Small intestine (tissue), 16 donors: Measurements from ENCODE around the gene PIGS. TPM values are rescaled to one million over a fixed set of nuclear protein-coding genes. Genes with fewer than 3 reads are reported as not detected.

Source experiments
- DNase-seq, 2 donors: peaks; one replicate each; pipeline versions ENCODE4 v3.0.0 to v3.0.0-alpha.2; 2013
- FAIRE-seq: peaks from 2 replicates; lab custom pipeline; 2012; peaks lifted over from hg19 to GRCh38; lab: Jason Lieb, UNC
- H3K27ac ChIP-seq, 3 donors: one replicate each; pipeline ENCODE4 v1.5.1; 2013; ENCODE audit warnings: low read length in 2 of 3, mild to moderate bottlenecking in 2 of 3, control low read depth in 1 of 3, inconsistent platforms in 1 of 3, low read depth in 1 of 3, moderate library complexity in 1 of 3
- H3K27me3 ChIP-seq, 3 donors: one replicate each; pipeline ENCODE4 v1.6.1; 2013; ENCODE audit warnings: low read length in 3 of 3, inconsistent platforms in 1 of 3; ENCODE audit not compliant: control insufficient read depth in 3 of 3, insufficient read depth in 3 of 3
- H3K36me3 ChIP-seq, 3 donors: one replicate each; pipeline ENCODE4 v1.6.1; 2013; ENCODE audit warnings: low read length in 3 of 3, inconsistent platforms in 1 of 3, low read depth in 1 of 3, mild to moderate bottlenecking in 1 of 3, moderate library complexity in 1 of 3; ENCODE audit not compliant: control insufficient read depth in 3 of 3, insufficient read depth in 2 of 3
- H3K4me1 ChIP-seq, 3 donors: one replicate each; pipeline ENCODE4 v1.6.1; 2013; ENCODE audit warnings: low read length in 2 of 3, inconsistent platforms in 1 of 3, low read depth in 1 of 3, mild to moderate bottlenecking in 1 of 3, moderate library complexity in 1 of 3; ENCODE audit not compliant: control insufficient read depth in 3 of 3, insufficient read depth in 2 of 3
- H3K4me3 ChIP-seq, 3 donors: one replicate each; pipeline ENCODE4 v1.5.1; 2013; ENCODE audit warnings: low read length in 3 of 3, control low read depth in 1 of 3, inconsistent platforms in 1 of 3, low read depth in 1 of 3, mild to moderate bottlenecking in 1 of 3, moderate library complexity in 1 of 3
- H3K9me3 ChIP-seq, 2 donors: one replicate each; pipeline ENCODE4 v1.6.1; 2013; ENCODE audit warnings: low read depth in 1 of 2, low read length in 1 of 2; ENCODE audit not compliant: control insufficient read depth in 2 of 2, insufficient read depth in 1 of 2
- WGBS, 3 donors: extraction: QIAGEN DNeasy Blood & Tissue Kit; methylation state at CpG; one replicate each; pipeline ENCODE4 v1.1.7; 2013; 5-methylcytosine and 5-hydroxymethylcytosine counted together
- long read RNA-seq, 10 donors: transcript quantifications; one replicate each; lab custom pipeline, GENCODE V29; 2026
- polyA plus RNA-seq, 4 donors: library from polyadenylated mRNA; stranded (reverse) in 3 of 4; unstranded in 1 of 4; fragments of 200-250 nt in 3 of 4; fragments of 120-200 nt in 1 of 4; gene quantifications; one replicate each; pipeline versions ENCODE4 v1.2.1 to v1.2.3, GENCODE V29; 2013
- donor health status: healthy with polysubstance abuse.
- donor health status: control.
- donor health status: control.
- donor health status: Bipolar disorder and iron deficiency.
- donor health status: healthy.

The PIGS gene
- polyA plus RNA-seq = 100 to 1,000 TPM in 1 of 4 donors, 10 to 100 TPM in 3; 24.8 to 131 (median 39.8) TPM
- long read RNA-seq, donor 1 = 0 reads
- long read RNA-seq, donor 2, transcript PIGS-202 (12 exons, 2,877 nt) = major isoform, 6 of 9 reads
- long read RNA-seq, donor 2, partial matches to known transcripts = 0 of 9 reads
- long read RNA-seq, donor 2, other reads (novel, unspliced or antisense) = 0 of 9 reads
- long read RNA-seq, donor 3, partial matches to known transcripts = 0 of 9 reads
- long read RNA-seq, donor 3, other reads (novel, unspliced or antisense) = 0 of 9 reads
- long read RNA-seq, donor 4 = 0 reads
- long read RNA-seq, donor 5, partial matches to known transcripts = 0 of 8 reads
- long read RNA-seq, donor 5, other reads (novel, unspliced or antisense) = 0 of 8 reads
- long read RNA-seq, donor 6, transcript PIGS-202 (12 exons, 2,877 nt) = major isoform, 9 of 14 reads
- long read RNA-seq, donor 6, partial matches to known transcripts = 0 of 14 reads
- long read RNA-seq, donor 6, other reads (novel, unspliced or antisense) = 0 of 14 reads
- long read RNA-seq, donor 7, transcript PIGS-202 (12 exons, 2,877 nt) = major isoform, 13 of 29 reads
- long read RNA-seq, donor 7, transcript PIGS-203 (11 exons, 2,815 nt) = minor isoform, 8 of 29 reads
- long read RNA-seq, donor 7, transcript PIGS-206 (2 exons, 3,088 nt) = minor isoform, 8 of 29 reads
- long read RNA-seq, donor 7, partial matches to known transcripts = 0 of 29 reads
- long read RNA-seq, donor 7, other reads (novel, unspliced or antisense) = 0 of 29 reads
- long read RNA-seq, donor 8, partial matches to known transcripts = 0 of 1 reads
- long read RNA-seq, donor 8, other reads (novel, unspliced or antisense) = 0 of 1 reads
- long read RNA-seq, donor 9, partial matches to known transcripts = 0 of 2 reads
- long read RNA-seq, donor 9, other reads (novel, unspliced or antisense) = 0 of 2 reads
- long read RNA-seq, donor 10, transcript PIGS-202 (12 exons, 2,877 nt) = major isoform, 14 of 20 reads
- long read RNA-seq, donor 10, partial matches to known transcripts = 0 of 20 reads
- long read RNA-seq, donor 10, other reads (novel, unspliced or antisense) = 0 of 20 reads

DNA sequence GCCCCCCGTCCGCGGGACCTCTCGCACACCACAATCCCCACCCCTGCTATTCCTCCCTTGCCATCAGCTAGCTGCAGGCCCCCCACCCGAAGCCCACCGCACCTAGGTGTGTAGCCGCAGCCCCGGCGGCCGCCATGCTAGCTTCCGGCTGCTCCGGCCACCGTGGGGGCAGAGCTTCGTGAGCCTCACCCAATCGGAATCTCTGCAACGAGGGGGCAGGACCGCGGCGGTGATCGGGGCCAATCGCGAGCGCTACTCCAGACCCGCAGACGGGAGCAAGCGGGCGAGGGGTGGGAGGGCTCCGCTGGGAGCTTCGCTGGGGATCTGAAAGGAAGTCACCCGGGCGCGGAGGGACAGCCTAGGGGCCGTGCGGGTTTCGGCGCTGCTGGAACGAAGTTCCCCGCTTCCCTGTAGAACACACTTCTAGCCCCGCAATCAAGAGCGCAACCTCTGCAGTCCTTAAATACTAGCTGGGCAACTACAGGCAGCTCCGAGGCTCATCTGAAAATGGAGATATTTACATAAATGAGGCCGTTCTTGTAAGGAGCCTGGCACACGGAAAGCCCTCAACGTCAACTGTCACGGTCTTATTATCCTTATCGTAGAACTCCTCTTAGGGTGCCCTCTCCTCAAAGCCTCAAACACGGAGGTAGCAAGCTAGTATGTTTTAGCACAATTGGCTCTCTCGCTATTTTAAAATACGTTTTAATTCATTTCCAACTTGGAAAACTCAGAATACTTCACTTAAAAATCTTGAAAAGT, at the start of gene PIGS:
Gene PIGS (minus strand): TSS at position 164 of the 762 bp plus-strand sequence. CDS start 28 bp downstream, at position 136.
- Histone ChIP-seq H3K27me3 (no peaks in the 10 kb centered on the region), H3K4me3 (peak within 1 kb of the TSS; percentile 82 to 98 (median 84)), H3K4me1 (peaks cover 3 to 12% (median 4%) of the 10 kb centered on the region in 3 donors), H3K27ac (peak within 1 kb of the TSS; percentile 57 to 86 (median 76)), H3K9me3 (no peaks in the 10 kb centered on the region), H3K36me3 (peaks cover 0 to 15% (median 6%) of the 10 kb centered on the region in 3 donors)
- DNase-seq (peak; percentile 94 to 96), FAIRE-seq (no peak)
- 0 to 1% (median 1%) methylated on average over 49 of the region's 49 CpGs for WGBS, 3 donors

DNA sequence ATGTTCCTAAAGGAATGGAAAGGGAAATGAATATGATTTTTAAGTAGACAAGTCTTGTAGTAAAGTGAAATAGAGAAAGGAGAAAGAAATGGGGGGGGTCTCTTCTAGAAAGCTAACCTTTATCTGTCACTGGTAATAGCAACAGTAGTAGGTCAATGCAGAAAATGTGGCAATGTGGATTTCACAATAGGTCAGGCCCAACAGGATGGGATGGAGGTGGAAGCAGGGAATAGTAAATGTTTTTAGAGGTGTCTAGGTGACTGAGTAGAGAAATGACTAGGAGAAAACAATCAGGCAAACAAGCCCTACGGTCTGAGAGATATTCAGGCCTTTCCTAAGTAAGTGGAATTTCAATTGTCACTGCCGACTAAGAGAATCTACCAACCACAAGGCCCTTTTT, 48.7 kb upstream of the PIGS start:
- WGBS, 3 donors = 79 to 91% (median 84%) methylated on average over 2 of the region's 2 CpGs
- no peak for FAIRE-seq
- H3K4me1 ChIP-seq = no peaks in the 10 kb centered on the region
- H3K27ac ChIP-seq = no peak overlapping the region
- DNase-seq = no peak
- no peaks in the 10 kb centered on the region for H3K9me3 ChIP-seq
- no peak overlapping the region for H3K4me3 ChIP-seq
- no peaks in the 10 kb centered on the region for H3K27me3 ChIP-seq
- peaks cover 32 to 66% (median 65%) of the 10 kb centered on the region in 3 donors for H3K36me3 ChIP-seq

GRCh38 chr17:28618464-28618863, 47.1 kb upstream of the PIGS start:
- H3K9me3 ChIP-seq = no peaks in the 10 kb centered on the region
- no peak overlapping the region for H3K4me3 ChIP-seq
- peaks cover 0 to 2% (median 0%) of the 10 kb centered on the region in 3 donors for H3K4me1 ChIP-seq
- no peak for DNase-seq
- H3K27ac ChIP-seq = no peak overlapping the region
- H3K36me3 ChIP-seq = peaks cover 29 to 71% (median 64%) of the 10 kb centered on the region in 3 donors
- H3K27me3 ChIP-seq = no peaks in the 10 kb centered on the region
- no peak for FAIRE-seq
- 91 to 93% (median 92%) methylated on average over 3 of the region's 3 CpGs for WGBS, 3 donors

DNA sequence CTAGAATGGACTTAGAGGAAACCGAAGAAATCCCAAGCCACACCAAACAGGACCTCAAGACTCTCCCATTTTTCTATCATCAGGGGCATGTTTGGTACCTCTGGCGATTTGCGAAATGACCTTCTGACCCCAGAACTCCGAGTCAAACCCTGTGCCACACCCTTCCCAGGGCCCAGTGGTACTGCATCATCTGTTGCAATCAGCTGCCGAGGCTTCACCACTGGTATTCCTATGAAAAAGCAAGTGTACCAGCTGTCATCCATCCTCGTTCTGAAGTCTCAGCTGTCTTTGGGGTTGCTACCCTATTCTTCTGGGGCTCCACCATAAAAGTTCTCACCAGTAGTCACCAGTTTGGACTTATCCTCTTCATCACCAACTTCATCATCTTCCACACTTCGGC, 45.0 kb upstream of the PIGS start:
- DNase-seq = no peak
- no peak overlapping the region for H3K4me3 ChIP-seq
- no peak for FAIRE-seq
- WGBS, 3 donors = 78 to 81% (median 78%) methylated on average over 7 of the region's 7 CpGs
- H3K27ac ChIP-seq = no peak overlapping the region
- no peaks in the 10 kb centered on the region for H3K27me3 ChIP-seq
- peaks cover 25 to 72% (median 52%) of the 10 kb centered on the region in 3 donors for H3K36me3 ChIP-seq
- H3K4me1 ChIP-seq = peaks cover 0 to 6% (median 0%) of the 10 kb centered on the region in 3 donors
- H3K9me3 ChIP-seq = no peaks in the 10 kb centered on the region

- no peak for FAIRE-seq
- Histone ChIP-seq H3K9me3 (no peaks in the 10 kb centered on the region), H3K27ac (no peak overlapping the region), H3K36me3 (peaks cover 25 to 67% (median 46%) of the 10 kb centered on the region in 3 donors), H3K4me3 (no peak overlapping the region), H3K27me3 (no peaks in the 10 kb centered on the region), H3K4me1 (peaks cover 0 to 13% (median 0%) of the 10 kb centered on the region in 3 donors)
- DNase-seq = no peak
- WGBS, 3 donors = 90 to 91% (median 90%) methylated on average over 4 of the region's 4 CpGs
Measured at GRCh38 chr17:28615260-28615940, 44.1 kb upstream of the PIGS start.

DNA sequence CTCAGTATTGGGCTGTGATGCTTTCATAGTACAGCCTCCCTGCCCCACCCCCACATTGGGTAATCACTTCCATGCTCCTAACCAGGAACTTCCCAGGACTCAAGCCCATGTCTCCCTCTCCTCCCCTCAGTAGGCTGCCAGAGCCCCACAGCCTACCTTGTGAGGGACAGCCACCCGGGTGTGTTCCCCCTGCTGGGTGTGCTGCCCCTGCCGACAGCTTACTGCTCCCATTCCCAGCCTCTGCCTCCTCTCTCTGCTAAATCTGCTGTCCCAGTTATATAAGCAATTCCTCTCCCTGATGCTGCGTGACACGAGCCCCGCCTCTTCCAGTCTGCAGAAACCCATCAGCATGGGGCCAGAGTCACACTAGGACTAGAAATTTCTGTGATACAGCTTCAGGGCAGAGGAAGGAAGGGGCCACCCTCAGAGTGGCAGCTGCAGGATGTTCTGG, 42.6 kb upstream of the PIGS start, which contains the start of gene RSKR:
Gene RSKR (minus strand): TSS at position 255 of the 451 bp plus-strand sequence. CDS start 24 bp downstream, at position 231.
- Histone ChIP-seq H3K9me3 (no peaks in the 10 kb centered on the region), H3K27me3 (no peaks in the 10 kb centered on the region), H3K36me3 (peaks cover 21 to 58% (median 34%) of the 10 kb centered on the region in 3 donors), H3K4me1 (peaks cover 0 to 22% (median 0%) of the 10 kb centered on the region in 3 donors), H3K27ac (peak within 1 kb of the TSS in 1 of 3 donors; percentile 59), H3K4me3 (no peak within 1 kb of the TSS)
- DNase-seq (no peak), FAIRE-seq (no peak)
- 75 to 91% (median 85%) methylated on average over 5 of the region's 5 CpGs for WGBS, 3 donors
